22Rv1 (cell line): ENCODE measurements around the gene NAE1.

ENCODE experiments used
- H3K27ac ChIP-seq: fragments of 450-650 bp; 2 replicates; pipeline ENCODE4 v1.5.1; 2017
- ZFX ChIP-seq: fragments of 450-650 bp; IDR thresholded peaks from 2 replicates; pipeline ENCODE4 v1.6.1; 2017; ENCODE audit warnings: antibody characterized with exemption, borderline replicate concordance
- TF ChIP-seq, protein P1 (sequence below): fragments of 450-650 bp; IDR thresholded peaks from 2 replicates; pipeline ENCODE4 v1.5.1; 2017; ENCODE audit warnings: mild to moderate bottlenecking

NAE1 gene

DNA sequence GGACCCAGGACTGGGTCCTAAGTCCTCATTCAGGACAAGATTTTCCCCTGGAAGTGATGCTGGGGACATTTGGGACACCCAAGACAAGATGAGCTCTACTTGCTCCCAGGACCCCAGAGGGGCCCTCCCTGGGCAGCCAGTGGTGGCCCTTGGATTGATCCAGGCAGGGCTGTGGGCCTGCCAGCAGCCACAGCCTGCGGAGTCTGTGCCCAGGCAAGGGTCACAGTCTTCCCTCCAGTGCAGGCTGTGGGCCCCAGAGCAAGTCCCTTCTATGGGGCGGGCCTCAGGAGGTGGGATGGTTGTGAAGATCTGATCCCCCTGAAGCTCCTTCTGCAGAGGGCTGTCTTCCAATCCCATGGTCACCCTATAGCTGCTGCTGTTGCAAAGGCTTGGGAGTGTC, 26.0 kb upstream of the NAE1 start:
- TF ChIP-seq, protein P1, sequence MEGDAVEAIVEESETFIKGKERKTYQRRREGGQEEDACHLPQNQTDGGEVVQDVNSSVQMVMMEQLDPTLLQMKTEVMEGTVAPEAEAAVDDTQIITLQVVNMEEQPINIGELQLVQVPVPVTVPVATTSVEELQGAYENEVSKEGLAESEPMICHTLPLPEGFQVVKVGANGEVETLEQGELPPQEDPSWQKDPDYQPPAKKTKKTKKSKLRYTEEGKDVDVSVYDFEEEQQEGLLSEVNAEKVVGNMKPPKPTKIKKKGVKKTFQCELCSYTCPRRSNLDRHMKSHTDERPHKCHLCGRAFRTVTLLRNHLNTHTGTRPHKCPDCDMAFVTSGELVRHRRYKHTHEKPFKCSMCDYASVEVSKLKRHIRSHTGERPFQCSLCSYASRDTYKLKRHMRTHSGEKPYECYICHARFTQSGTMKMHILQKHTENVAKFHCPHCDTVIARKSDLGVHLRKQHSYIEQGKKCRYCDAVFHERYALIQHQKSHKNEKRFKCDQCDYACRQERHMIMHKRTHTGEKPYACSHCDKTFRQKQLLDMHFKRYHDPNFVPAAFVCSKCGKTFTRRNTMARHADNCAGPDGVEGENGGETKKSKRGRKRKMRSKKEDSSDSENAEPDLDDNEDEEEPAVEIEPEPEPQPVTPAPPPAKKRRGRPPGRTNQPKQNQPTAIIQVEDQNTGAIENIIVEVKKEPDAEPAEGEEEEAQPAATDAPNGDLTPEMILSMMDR, result no peak
- TF ChIP-seq ZFX, result no peak
- H3K27ac ChIP-seq, result no peak overlapping the region

DNA sequence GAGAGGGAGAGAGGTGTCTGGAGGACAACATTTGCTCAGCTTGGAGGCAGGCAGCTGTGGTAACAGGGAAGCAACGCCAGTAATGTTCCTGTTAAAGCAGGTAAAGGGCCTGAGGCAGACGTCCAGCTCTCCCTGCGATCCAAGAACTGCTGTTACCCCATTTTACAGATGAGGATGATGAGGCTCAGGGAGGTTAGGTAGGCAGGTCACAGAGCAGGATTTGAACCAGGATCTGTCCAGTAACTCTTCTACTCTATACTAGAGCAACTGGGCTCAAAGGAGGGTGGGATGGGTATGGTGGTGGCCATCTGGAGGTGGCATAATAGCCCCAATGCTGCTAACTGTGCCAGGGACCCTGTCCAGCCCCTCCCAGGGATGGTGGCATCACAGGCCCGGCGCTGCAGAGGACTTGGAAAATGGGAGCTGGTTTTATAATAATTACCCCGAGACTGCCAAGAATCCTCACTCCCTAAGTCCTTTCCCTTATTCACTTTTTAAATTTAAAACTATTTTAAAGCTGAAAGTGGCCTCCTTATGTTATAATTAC, 25.5 kb upstream of the NAE1 start:
- TF ChIP-seq, protein P1, result no peak
- no peak for TF ChIP-seq ZFX
- H3K27ac ChIP-seq, result no peak overlapping the region

DNA sequence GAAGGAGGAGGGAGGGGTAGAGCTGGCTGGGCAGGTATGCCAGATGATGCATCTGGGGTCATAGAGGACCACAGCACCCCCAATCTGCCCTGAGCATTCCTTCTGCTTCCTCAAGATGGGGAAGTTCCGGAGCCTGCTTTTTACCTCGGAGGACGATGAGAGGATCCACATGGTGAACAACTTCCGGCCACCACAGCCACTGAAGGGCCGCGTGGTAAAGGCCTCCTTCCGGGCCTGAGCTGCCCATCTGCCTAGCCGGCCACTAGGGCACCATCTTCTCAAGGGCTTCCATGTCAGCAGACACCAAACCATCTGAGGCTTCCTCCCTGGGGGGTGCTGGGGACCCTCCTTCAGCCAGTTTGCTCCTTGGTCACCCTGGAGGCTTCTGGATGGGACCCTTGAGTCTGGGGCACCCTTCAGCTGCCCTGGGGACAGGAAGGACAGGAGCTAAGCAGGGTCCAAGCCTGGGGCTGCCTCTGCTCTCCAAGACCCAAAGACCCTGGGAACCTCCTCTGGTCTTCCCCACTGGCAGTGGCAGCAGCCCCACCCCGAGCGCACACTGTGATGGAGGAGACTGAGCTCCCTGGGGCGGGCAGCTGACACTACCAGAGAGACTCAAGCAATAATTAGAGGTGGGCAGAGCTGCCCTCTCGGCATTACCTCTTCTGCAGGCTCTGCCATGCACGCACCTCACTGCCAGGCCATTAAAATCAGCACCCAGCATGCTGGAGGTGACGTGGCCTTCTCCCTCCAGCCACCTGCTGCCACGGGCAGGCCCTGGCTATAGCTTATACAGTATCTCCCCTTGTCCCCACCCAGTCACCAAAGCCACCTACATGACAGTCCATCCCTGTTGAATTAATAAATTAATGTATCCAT, 22.7 kb upstream of the NAE1 start:
- no peak overlapping the region for H3K27ac ChIP-seq
- TF ChIP-seq, protein P1, result no peak
- TF ChIP-seq ZFX, result no peak

DNA sequence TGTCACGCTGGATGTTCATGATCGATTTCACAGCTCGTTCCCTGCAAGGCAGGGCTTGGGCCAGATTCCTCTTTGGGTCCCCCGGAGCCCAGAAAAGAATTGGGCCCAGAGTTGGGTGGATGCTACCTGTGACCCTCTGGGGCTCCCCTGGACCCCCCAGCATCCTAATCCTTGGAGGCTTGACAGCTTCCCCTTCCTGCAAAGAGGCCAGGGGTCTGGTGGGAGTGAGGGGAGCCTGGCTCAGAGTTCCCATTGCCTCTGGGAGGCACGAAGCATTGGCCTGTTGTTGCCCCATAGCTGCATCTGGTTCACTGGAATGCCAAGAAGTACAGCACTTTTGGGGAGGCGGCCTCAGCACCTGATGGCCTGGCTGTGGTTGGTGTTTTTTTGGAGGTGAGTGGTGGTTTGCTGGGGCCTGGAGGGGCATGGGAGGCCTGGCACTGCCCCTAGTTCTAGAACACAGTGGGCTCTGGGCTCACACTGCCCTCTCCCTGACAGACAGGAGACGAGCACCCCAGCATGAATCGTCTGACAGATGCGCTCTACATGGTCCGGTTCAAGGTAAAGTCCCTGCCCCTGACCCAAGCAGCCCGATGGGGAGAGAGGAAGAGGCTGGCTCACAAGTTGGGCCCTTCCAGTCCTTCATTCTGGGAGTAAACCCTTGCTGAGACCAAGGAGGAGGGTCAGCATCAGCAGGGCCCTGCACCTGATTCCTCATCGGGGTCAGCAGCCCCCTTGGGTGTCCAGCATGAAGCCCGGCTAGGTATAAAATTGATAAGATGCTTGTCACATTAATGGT, 20.6 kb upstream of the NAE1 start:
- TF ChIP-seq, protein P1, result no peak
- TF ChIP-seq ZFX, result no peak
- no peak overlapping the region for H3K27ac ChIP-seq

DNA sequence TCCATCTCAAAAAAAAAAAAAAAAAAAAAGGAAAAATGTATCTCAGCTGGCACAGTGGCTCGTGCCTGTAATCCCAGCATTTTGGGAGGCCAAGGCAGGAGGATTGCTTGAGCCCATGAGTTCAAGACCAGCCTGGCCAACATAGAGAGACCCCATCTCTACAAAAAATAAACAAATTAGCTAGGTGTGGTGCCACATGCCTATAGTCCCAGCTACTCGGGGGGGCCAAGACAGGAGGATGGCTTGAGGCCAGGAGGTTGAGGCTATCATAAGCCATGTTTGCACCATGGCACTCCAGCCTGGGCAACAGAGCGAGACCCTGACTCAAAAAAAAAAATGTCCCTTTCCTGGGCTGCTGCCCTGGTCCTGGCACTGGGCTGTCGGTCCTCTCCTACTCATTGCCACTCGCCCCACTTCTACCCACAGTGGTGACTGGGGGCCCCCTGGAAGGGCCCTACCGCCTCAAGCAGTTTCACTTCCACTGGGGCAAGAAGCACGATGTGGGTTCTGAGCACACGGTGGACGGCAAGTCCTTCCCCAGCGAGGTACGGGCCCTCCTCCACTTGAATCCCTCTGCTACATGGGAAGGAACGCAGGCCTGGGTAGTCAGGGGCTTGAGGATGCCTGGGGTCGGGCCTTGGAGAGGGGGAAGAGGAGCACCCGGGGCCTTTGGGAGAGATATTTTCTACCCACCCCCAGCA, 19.5 kb upstream of the NAE1 start:
- TF ChIP-seq ZFX, result no peak
- TF ChIP-seq, protein P1, result no peak
- no peak overlapping the region for H3K27ac ChIP-seq

DNA sequence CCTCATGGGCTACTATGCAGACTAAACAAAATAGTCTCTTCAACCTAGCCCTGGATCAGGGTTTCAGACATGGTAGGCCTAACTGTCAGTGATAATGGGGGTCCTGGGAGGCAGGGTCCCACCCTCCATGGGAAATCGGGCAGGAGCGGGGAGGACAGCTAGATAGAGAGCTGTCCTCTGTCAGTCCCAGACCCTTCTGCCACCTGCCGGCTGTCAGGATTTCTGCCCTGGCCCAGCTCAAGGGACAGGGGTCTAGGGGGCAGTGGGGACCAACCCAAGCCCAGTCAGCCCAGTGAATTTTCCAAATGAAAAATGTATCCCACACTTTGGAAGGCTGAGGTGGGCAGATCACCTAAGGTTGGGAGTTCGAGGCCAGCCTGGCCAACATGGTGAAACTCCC, 18.8 kb upstream of the NAE1 start:
- TF ChIP-seq, protein P1, result no peak
- TF ChIP-seq ZFX, result no peak
- no peak overlapping the region for H3K27ac ChIP-seq
